Mammary epithelial cell (primary cell): ENCODE measurements around the gene NRTN.

Experiments
- EZH2 ChIP-seq: IDR thresholded peaks from 2 replicates; pipeline ENCODE4 v1.6.1; 2012; ENCODE audit warnings: low read length, inconsistent platforms, borderline replicate concordance
- TF ChIP-seq, protein P1 (sequence below), 2 donors: IDR thresholded peaks in 1 of 2; conservative IDR thresholded peaks in 1 of 2; 2 replicates each; pipeline ENCODE4 v1.5.1; 2011 to 2012; ENCODE audit warnings: inconsistent platforms in 2 of 2, low read length in 2 of 2, mild to moderate bottlenecking in 2 of 2, control low read depth in 1 of 2, low read depth in 1 of 2; ENCODE audit not compliant: insufficient read depth in 1 of 2; ENCODE audit errors: extremely low read depth in 1 of 2

DNA sequence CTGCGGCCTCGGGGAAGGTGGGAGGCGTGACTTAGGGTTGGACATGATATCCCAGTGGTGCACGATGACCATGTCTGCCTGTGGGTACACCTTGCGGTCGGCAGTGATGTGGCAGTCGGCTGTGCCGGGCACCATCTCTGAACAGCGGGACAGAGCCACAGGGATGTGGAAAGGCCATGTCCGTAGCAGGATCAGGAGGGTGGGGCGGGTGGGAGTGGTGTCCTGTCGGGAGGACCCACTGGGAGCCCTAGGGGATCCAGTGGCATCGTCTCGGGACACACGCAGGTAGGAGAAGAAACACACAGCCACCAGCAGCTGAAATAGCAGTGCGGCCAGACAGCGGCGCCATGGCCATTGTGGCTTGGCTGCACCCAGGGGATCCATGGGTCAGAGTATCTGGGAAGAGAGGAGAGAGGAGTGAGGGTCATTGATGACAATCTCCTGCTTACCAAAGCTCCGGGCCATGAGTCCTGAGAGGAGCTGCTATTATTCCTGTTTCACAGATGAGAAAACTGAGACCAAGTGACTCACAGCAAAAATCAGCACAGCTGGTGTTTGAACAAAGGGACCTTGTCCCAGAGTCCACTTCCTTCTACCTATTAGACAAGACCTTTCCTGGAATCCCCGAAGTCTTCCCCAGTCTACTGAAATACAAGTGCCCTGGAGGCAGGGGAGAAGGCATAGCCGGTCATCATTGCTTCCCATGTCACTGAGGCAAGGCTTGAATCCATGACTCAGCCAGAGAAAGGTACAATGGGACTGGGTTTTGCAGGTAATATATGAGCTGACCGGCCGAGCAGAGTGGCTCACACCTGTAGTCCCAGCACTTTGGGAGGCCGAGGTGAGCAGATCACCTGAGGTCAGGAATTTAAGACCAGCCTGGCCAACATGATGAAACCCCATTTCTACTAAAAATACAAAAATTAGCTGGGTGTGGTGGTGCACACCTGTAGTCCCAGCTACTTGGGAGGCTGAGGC lies 39.9 kb downstream of the NRTN start:
- TF ChIP-seq, protein P1, sequence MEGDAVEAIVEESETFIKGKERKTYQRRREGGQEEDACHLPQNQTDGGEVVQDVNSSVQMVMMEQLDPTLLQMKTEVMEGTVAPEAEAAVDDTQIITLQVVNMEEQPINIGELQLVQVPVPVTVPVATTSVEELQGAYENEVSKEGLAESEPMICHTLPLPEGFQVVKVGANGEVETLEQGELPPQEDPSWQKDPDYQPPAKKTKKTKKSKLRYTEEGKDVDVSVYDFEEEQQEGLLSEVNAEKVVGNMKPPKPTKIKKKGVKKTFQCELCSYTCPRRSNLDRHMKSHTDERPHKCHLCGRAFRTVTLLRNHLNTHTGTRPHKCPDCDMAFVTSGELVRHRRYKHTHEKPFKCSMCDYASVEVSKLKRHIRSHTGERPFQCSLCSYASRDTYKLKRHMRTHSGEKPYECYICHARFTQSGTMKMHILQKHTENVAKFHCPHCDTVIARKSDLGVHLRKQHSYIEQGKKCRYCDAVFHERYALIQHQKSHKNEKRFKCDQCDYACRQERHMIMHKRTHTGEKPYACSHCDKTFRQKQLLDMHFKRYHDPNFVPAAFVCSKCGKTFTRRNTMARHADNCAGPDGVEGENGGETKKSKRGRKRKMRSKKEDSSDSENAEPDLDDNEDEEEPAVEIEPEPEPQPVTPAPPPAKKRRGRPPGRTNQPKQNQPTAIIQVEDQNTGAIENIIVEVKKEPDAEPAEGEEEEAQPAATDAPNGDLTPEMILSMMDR (conservative IDR thresholded peaks at IDR 0.05 in 1 of 2, IDR thresholded peaks at IDR 0.05 in 1 of 2; ENCODE audit: extremely low read depth in 1 of 2, insufficient read depth in 1 of 2, low read depth in 1 of 2, low read length in 2 of 2) = no peak
- TF ChIP-seq EZH2 = no peak
